WERI-Rb-1 (cell line): Measurements from ENCODE around the gene TRIM40.
"Not testable (repeated sequence)": the region's sequence is repeated elsewhere in the genome, so short reads cannot be mapped to it uniquely, and the experiment has no call there.

Experiments used
- DNase-seq: peaks from one replicate; pipeline ENCODE4 v3.0.0-alpha.2; 2020
- H3K27ac ChIP-seq: fragments of 250-450 bp; sonication (Bioruptor Pico); 2 replicates; pipeline ENCODE4 v1.5.1; 2020; ENCODE audit warnings: mild to moderate bottlenecking, moderate library complexity
- H3K27me3 ChIP-seq: fragments of 250-450 bp; sonication (Bioruptor Pico); 2 replicates; pipeline ENCODE4 v1.5.1; 2021; ENCODE audit warnings: mild to moderate bottlenecking, low read depth, moderate library complexity; ENCODE audit not compliant: insufficient read depth, severe bottlenecking
- H3K36me3 ChIP-seq: fragments of 250-450 bp; sonication (Bioruptor Pico); 2 replicates; pipeline ENCODE4 v1.5.1; 2020; ENCODE audit warnings: mild to moderate bottlenecking, moderate library complexity
- H3K4me3 ChIP-seq: 2 replicates; pipeline ENCODE4 v1.5.1; 2011; ENCODE audit warnings: low read depth, mild to moderate bottlenecking, control low read depth, low read length
- H3K9me3 ChIP-seq: fragments of 250-450 bp; sonication (Bioruptor Pico); 2 replicates; pipeline ENCODE4 v1.5.1; 2021; ENCODE audit warnings: mild to moderate bottlenecking, moderate library complexity; ENCODE audit not compliant: severe bottlenecking
- TF ChIP-seq, protein P1 (sequence below): IDR thresholded peaks from 2 replicates; pipeline ENCODE4 v1.5.1; 2011; ENCODE audit warnings: low read depth, mild to moderate bottlenecking, control low read depth, inconsistent platforms, low read length

Gene TRIM40

DNA sequence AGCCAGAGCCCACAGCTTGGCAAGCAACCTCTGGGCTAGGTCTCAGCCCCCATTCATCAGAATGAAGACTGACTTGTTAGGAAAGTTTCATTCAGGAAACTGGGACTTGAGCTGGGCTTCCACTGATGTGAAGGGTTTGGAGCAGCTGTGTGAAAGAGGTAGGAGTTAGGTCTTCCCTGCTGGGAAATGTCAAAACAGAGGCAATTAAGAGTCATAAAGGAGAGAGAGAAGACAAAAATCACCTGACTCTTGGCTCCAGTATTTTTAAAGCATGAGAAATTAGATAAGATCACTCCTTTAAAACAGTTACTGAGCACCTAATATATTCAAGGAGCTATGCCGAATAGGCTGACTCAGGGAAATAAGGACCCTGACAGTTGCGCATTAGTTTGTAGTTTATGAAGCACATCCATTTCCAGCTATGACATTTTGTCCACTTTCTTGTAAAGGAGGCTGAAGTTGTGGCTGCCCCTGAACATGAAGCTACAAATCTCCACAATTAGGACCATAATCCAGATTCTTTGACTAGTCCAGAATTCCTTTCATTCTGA is 3.9 kb upstream of the TRIM40 start:
- peaks cover 98% of the 10 kb centered on the region for H3K27me3 ChIP-seq
- no peak for DNase-seq
- TF ChIP-seq, protein P1, sequence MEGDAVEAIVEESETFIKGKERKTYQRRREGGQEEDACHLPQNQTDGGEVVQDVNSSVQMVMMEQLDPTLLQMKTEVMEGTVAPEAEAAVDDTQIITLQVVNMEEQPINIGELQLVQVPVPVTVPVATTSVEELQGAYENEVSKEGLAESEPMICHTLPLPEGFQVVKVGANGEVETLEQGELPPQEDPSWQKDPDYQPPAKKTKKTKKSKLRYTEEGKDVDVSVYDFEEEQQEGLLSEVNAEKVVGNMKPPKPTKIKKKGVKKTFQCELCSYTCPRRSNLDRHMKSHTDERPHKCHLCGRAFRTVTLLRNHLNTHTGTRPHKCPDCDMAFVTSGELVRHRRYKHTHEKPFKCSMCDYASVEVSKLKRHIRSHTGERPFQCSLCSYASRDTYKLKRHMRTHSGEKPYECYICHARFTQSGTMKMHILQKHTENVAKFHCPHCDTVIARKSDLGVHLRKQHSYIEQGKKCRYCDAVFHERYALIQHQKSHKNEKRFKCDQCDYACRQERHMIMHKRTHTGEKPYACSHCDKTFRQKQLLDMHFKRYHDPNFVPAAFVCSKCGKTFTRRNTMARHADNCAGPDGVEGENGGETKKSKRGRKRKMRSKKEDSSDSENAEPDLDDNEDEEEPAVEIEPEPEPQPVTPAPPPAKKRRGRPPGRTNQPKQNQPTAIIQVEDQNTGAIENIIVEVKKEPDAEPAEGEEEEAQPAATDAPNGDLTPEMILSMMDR, result no peak
- no peaks in the 10 kb centered on the region for H3K9me3 ChIP-seq
- H3K36me3 ChIP-seq, result no peaks in the 10 kb centered on the region
- H3K27ac ChIP-seq, result no peak overlapping the region
- no peak overlapping the region for H3K4me3 ChIP-seq

DNA sequence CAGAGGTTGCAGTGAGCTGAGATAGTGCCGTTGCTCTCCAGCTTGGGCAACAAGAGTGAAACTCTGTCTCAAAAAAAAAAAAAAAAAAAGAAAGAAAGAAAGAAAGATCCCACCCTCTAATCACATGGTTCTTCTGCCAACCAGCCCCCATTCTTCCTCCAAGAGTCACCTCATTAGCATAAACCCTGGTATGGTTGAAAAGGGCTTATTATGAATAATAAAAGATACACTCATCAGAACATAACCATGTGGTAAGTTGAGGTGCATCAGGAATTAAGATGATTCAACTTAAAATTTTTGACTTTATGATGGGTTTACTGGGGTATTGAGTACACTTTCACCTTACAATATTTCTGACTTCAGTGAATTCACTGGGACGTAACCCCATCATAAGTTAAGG is 793 bp upstream of the TRIM40 start:
- DNase-seq, result no peak
- Histone ChIP-seq H3K27me3 (peaks cover 97% of the 10 kb centered on the region), H3K36me3 (no peaks in the 10 kb centered on the region), H3K9me3 (peaks cover 2% of the 10 kb centered on the region), H3K4me3 (no peak overlapping the region), H3K27ac (no peak overlapping the region)
- TF ChIP-seq, protein P1, result no peak

DNA sequence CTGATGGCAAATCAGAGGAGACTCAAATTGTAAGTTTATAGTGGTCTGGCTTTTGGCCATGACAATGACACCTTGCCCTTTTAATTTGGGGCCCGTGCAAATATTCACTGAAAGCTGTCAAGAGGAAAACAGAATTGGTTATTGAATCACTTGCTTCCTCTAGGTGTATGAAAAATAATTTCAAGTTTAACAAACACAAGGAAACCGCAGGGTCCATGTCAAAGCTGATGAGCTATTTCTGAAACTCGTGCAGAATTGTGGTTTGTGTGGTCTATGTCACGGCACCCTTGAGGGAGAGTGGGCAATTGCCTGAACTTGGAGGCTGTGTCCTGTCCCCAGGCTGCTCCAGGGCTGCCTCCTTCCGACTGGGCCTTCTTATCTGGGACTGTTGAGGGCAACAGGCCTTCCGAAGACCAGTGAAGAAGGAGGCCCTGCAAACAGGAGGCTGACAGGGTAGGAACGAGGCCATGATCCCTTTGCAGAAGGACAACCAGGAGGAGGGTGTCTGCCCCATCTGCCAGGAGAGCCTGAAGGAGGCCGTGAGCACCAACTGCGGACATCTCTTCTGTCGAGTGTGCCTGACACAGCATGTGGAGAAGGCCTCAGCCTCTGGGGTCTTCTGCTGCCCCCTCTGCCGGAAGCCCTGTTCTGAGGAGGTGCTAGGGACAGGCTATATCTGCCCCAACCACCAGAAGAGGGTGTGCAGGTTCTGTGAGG is 788 bp downstream of the TRIM40 start:
- H3K4me3 ChIP-seq, result no peak overlapping the region
- DNase-seq, result no peak
- no peaks in the 10 kb centered on the region for H3K36me3 ChIP-seq
- peaks cover 98% of the 10 kb centered on the region for H3K27me3 ChIP-seq
- peaks cover 2% of the 10 kb centered on the region for H3K9me3 ChIP-seq
- TF ChIP-seq, protein P1, result no peak
- no peak overlapping the region for H3K27ac ChIP-seq

DNA sequence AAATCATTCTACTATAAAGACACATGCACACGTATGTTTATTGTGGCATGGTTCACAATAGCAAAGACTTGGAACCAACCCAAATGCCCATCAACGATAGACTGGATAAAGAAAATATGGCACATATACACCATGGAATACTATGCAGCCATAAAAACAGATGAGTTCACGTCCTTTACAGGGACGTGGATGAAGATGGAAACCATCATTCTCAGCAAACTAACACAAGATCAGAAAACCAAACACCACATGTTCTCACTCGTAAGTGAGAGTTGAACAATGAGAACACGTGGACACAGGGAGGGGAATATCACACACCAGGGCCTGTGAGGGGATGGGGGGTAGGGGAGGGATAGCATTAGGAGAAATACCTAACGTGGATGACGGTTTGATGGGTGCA is 4.3 kb downstream of the TRIM40 start:
- not testable (repeated sequence) for H3K4me3 ChIP-seq, DNase-seq, H3K9me3 ChIP-seq, H3K27ac ChIP-seq, H3K36me3 ChIP-seq
- peaks cover 98% of the 10 kb centered on the region for H3K27me3 ChIP-seq

DNA sequence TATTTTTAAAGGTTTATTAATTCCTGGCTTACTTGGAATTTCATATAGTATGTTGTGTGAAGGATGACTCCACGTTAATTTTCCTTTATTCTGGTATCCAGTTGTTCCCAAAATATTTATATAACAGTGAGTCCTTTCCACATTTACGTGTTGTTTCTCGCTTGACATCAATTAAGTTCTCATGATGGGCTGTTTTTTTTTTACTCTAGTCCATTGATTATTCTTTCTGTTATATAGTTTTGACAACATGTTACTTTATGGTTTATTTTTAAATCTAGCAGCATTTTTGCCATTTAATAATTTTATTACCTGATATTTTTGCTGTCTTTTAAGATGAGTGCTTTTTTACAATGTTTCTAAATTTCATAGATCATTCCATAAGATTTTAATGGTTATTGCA is 6.7 kb downstream of the TRIM40 start:
- no peak for DNase-seq
- H3K4me3 ChIP-seq, result no peak overlapping the region
- peaks cover 98% of the 10 kb centered on the region for H3K27me3 ChIP-seq
- H3K27ac ChIP-seq, result no peak overlapping the region
- H3K9me3 ChIP-seq, result peaks cover 2% of the 10 kb centered on the region
- TF ChIP-seq, protein P1, result no peak
- no peaks in the 10 kb centered on the region for H3K36me3 ChIP-seq

DNA sequence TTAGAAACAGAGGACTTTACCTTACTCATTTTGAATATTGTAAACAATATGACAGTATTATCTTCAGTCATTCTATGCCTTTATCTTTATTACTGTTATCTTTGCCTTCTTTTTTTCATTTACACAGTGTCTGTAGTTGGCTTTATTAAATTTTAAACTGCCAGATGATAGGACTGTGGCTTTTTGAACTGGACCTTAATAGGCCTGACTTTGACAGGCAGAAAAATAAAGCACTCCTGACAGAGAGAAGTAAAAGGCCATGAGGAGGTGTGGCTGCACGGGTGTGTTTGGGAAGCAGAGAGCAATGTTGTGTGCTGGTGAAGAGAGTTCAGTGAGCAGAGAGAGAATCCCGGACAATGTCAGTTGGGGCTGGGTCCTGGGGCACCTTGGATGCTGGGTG is 7.8 kb downstream of the TRIM40 start:
- no peak for DNase-seq
- H3K9me3 ChIP-seq, result peaks cover 2% of the 10 kb centered on the region
- TF ChIP-seq, protein P1, result no peak

More for the DNA sequence above, 7.8 kb downstream of the TRIM40 start:
- no peak overlapping the region for H3K27ac ChIP-seq
- H3K36me3 ChIP-seq, result no peaks in the 10 kb centered on the region
- no peak overlapping the region for H3K4me3 ChIP-seq
- peaks cover 98% of the 10 kb centered on the region for H3K27me3 ChIP-seq
